ENCODE measurements around the gene ALCAM. TPM values are rescaled to one million over a fixed set of nuclear protein-coding genes. Genes with fewer than 3 reads are reported as not detected.

ALCAM gene
- total and polyA plus RNA-seq, 2 donors (not counting 1 experiment from before 2014, with no cell fraction given) = 168 to 188 TPM

GRCh38 chr3:105375750-105376511 lies 9.2 kb downstream of the ALCAM start:
- Histone ChIP-seq H3K9ac (ENCODE audit: insufficient read depth, low read length) (no peak overlapping the region), H3K27me3 (ENCODE audit: control insufficient read depth, insufficient read depth, low read length) (no peaks in the 10 kb centered on the region), H2AFZ (ENCODE audit: low read length) (no peak overlapping the region), H3K27ac (ENCODE audit: insufficient read depth, low read length) (no peak overlapping the region), H3K4me1 (ENCODE audit: control insufficient read depth, extremely low read depth, insufficient read depth, low read length) (no peaks in the 10 kb centered on the region), H3K4me3 (replicated peaks in 1 of 4; ENCODE audit: control extremely low read depth in 1 of 4, insufficient read depth in 1 of 4, low read depth in 3 of 4, low read length in 4 of 4) (no peak overlapping the region), H4K20me1 (ENCODE audit: control insufficient read depth, extremely low read depth, insufficient read depth, low read length) (no peaks in the 10 kb centered on the region), H3K9me3 (ENCODE audit: control insufficient read depth, insufficient read depth, low read depth, low read length) (no peaks in the 10 kb centered on the region), H3K79me2 (ENCODE audit: control insufficient read depth, insufficient read depth, low read length) (peaks cover 84% of the 10 kb centered on the region), H3K36me3 (ENCODE audit: control insufficient read depth, insufficient read depth, low read length) (no peaks in the 10 kb centered on the region), H3K4me2 (ENCODE audit: extremely low read depth, insufficient read depth, low read length) (peak overlapping the region; percentile 28)
- TF ChIP-seq EZH2 (IDR thresholded peaks at IDR 0.05; ENCODE audit: low read length, missing control alignments) (no peak), CTCF (conservative IDR thresholded peaks at IDR 0.05 in 1 of 2, IDR thresholded peaks at IDR 0.05 in 1 of 2; ENCODE audit: low read depth in 1 of 2, low read length in 2 of 2) (no peak)
- no peak for DNase-seq (ENCODE audit: low read depth in 2 of 2)

- H3K27me3 ChIP-seq (ENCODE audit: control insufficient read depth, insufficient read depth, low read length) = no peaks in the 10 kb centered on the region
- DNase-seq (ENCODE audit: low read depth in 2 of 2) = no peak
- TF ChIP-seq CTCF (conservative IDR thresholded peaks at IDR 0.05 in 1 of 2, IDR thresholded peaks at IDR 0.05 in 1 of 2; ENCODE audit: low read depth in 1 of 2, low read length in 2 of 2) (no peak), EZH2 (IDR thresholded peaks at IDR 0.05; ENCODE audit: low read length, missing control alignments) (no peak)
- H3K4me2 ChIP-seq (ENCODE audit: extremely low read depth, insufficient read depth, low read length) = no peak overlapping the region
- no peak overlapping the region for H3K9ac ChIP-seq (ENCODE audit: insufficient read depth, low read length)
- peaks cover 75% of the 10 kb centered on the region for H3K79me2 ChIP-seq (ENCODE audit: control insufficient read depth, insufficient read depth, low read length)
- no peaks in the 10 kb centered on the region for H4K20me1 ChIP-seq (ENCODE audit: control insufficient read depth, extremely low read depth, insufficient read depth, low read length)
- H3K27ac ChIP-seq (ENCODE audit: insufficient read depth, low read length) = no peak overlapping the region
- no peaks in the 10 kb centered on the region for H3K9me3 ChIP-seq (ENCODE audit: control insufficient read depth, insufficient read depth, low read depth, low read length)
- H3K4me3 ChIP-seq (replicated peaks in 1 of 4; ENCODE audit: control extremely low read depth in 1 of 4, insufficient read depth in 1 of 4, low read depth in 3 of 4, low read length in 4 of 4) = no peak overlapping the region
- no peak overlapping the region for H2AFZ ChIP-seq (ENCODE audit: low read length)
- no peaks in the 10 kb centered on the region for H3K36me3 ChIP-seq (ENCODE audit: control insufficient read depth, insufficient read depth, low read length)
- H3K4me1 ChIP-seq (ENCODE audit: control insufficient read depth, extremely low read depth, insufficient read depth, low read length) = no peaks in the 10 kb centered on the region
These were observed 11.0 kb downstream of the ALCAM start for GRCh38 chr3:105377716-105378115.

GRCh38 chr3:105385179-105385578 lies 18.5 kb downstream of the ALCAM start:
- no peaks in the 10 kb centered on the region for H4K20me1 ChIP-seq (ENCODE audit: control insufficient read depth, extremely low read depth, insufficient read depth, low read length)
- H2AFZ ChIP-seq (ENCODE audit: low read length) = no peak overlapping the region
- H3K27ac ChIP-seq (ENCODE audit: insufficient read depth, low read length) = no peak overlapping the region
- no peak overlapping the region for H3K4me3 ChIP-seq (replicated peaks in 1 of 4; ENCODE audit: control extremely low read depth in 1 of 4, insufficient read depth in 1 of 4, low read depth in 3 of 4, low read length in 4 of 4)
- TF ChIP-seq CTCF (conservative IDR thresholded peaks at IDR 0.05 in 1 of 2, IDR thresholded peaks at IDR 0.05 in 1 of 2; ENCODE audit: low read depth in 1 of 2, low read length in 2 of 2) = no peak
- no peak overlapping the region for H3K4me2 ChIP-seq (ENCODE audit: extremely low read depth, insufficient read depth, low read length)
- peaks cover 57% of the 10 kb centered on the region for H3K79me2 ChIP-seq (ENCODE audit: control insufficient read depth, insufficient read depth, low read length)
- H3K36me3 ChIP-seq (ENCODE audit: control insufficient read depth, insufficient read depth, low read length) = peaks cover 2% of the 10 kb centered on the region
- H3K27me3 ChIP-seq (ENCODE audit: control insufficient read depth, insufficient read depth, low read length) = no peaks in the 10 kb centered on the region
- DNase-seq (ENCODE audit: low read depth in 2 of 2) = peak in 1 of 2 donors; percentile 62
- H3K4me1 ChIP-seq (ENCODE audit: control insufficient read depth, extremely low read depth, insufficient read depth, low read length) = no peaks in the 10 kb centered on the region
- H3K9me3 ChIP-seq (ENCODE audit: control insufficient read depth, insufficient read depth, low read depth, low read length) = no peaks in the 10 kb centered on the region
- H3K9ac ChIP-seq (ENCODE audit: insufficient read depth, low read length) = no peak overlapping the region
